ENCODE measurements around the gene MAMDC2.

DNA sequence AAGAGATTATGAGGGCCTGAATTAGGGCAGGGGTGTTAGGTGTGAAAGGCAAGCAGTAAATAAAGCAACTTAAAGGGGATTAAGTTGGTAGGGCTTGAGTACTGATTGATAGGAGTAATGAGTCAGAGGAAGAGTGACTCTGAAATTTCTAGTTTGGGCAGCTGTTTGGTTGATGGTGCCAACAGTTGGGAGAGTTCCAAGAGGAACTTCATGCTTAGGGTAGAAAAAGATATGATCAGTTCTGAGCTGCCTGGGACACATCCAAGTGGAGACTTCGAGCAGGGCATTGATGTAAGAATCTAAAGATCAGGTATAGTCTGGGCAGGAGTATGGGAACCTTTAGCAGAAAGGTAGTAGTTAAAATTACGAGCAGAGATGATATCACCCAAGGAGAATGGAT lies 10.2 kb downstream of the MAMDC2 start:
- no peak for TF ChIP-seq TAF1 (IDR thresholded peaks at IDR 0.05; ENCODE audit: borderline replicate concordance, insufficient read depth, low read length)
- TF ChIP-seq, protein P1, sequence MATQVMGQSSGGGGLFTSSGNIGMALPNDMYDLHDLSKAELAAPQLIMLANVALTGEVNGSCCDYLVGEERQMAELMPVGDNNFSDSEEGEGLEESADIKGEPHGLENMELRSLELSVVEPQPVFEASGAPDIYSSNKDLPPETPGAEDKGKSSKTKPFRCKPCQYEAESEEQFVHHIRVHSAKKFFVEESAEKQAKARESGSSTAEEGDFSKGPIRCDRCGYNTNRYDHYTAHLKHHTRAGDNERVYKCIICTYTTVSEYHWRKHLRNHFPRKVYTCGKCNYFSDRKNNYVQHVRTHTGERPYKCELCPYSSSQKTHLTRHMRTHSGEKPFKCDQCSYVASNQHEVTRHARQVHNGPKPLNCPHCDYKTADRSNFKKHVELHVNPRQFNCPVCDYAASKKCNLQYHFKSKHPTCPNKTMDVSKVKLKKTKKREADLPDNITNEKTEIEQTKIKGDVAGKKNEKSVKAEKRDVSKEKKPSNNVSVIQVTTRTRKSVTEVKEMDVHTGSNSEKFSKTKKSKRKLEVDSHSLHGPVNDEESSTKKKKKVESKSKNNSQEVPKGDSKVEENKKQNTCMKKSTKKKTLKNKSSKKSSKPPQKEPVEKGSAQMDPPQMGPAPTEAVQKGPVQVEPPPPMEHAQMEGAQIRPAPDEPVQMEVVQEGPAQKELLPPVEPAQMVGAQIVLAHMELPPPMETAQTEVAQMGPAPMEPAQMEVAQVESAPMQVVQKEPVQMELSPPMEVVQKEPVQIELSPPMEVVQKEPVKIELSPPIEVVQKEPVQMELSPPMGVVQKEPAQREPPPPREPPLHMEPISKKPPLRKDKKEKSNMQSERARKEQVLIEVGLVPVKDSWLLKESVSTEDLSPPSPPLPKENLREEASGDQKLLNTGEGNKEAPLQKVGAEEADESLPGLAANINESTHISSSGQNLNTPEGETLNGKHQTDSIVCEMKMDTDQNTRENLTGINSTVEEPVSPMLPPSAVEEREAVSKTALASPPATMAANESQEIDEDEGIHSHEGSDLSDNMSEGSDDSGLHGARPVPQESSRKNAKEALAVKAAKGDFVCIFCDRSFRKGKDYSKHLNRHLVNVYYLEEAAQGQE (IDR thresholded peaks at IDR 0.05; ENCODE audit: insufficient read depth in 1 of 2, low read depth in 2 of 2, low read length in 2 of 2): no peak
- no peak for TF ChIP-seq SIN3A (IDR thresholded peaks at IDR 0.05; ENCODE audit: borderline replicate concordance, insufficient read depth, low read length)

Data from PFSK-1 (cell line).